DOHH2 (cell line): Measurements from ENCODE around the gene WDFY2.

Experiments used
- H3F3A ChIP-seq: fragments of 200-600 bp; sonication (generic), shearing (Covaris generic); 2 replicates; pipeline ENCODE4 v1.6.0; 2016; ENCODE audit warnings: antibody characterized with exemption, mild to moderate bottlenecking; ENCODE audit not compliant: control insufficient read depth, insufficient read depth
- H3K27ac ChIP-seq: fragments of 200-600 bp; sonication (generic); 2 replicates; pipeline ENCODE4 v1.5.1; 2014; ENCODE audit warnings: low read depth, mild to moderate bottlenecking, low read length, moderate library complexity
- H3K27me3 ChIP-seq: fragments of 200-600 bp; sonication (generic); 2 replicates; pipeline ENCODE4 v1.6.1; 2014; ENCODE audit warnings: mild to moderate bottlenecking, low read length, mixed read lengths; ENCODE audit not compliant: control insufficient read depth
- H3K36me3 ChIP-seq: fragments of 200-600 bp; sonication (generic); 2 replicates; pipeline ENCODE4 v1.6.1; 2014; ENCODE audit warnings: mild to moderate bottlenecking, low read length, moderate library complexity, mixed read lengths; ENCODE audit not compliant: control insufficient read depth
- H3K4me1 ChIP-seq: fragments of 200-600 bp; sonication (generic); 2 replicates; pipeline ENCODE4 v1.6.1; 2014; ENCODE audit warnings: mild to moderate bottlenecking, low read length, mixed read lengths; ENCODE audit not compliant: control insufficient read depth
- H3K4me2 ChIP-seq: fragments of 200-600 bp; sonication (generic); 2 replicates; pipeline ENCODE4 v1.6.0; 2014; ENCODE audit warnings: mild to moderate bottlenecking, low read length, moderate library complexity
- H3K4me3 ChIP-seq: fragments of 200-600 bp; sonication (generic); 2 replicates; pipeline ENCODE4 v1.5.1; 2014; ENCODE audit warnings: mild to moderate bottlenecking, low read length, mixed read lengths
- H3K79me2 ChIP-seq: fragments of 200-600 bp; sonication (generic); 2 replicates; pipeline ENCODE4 v1.6.1; 2014; ENCODE audit warnings: mild to moderate bottlenecking, low read length, mixed read lengths; ENCODE audit not compliant: control insufficient read depth
- H3K9me2 ChIP-seq: fragments of 200-600 bp; sonication (generic); replicated peaks from 2 replicates; pipeline ENCODE4 v1.6.1; 2014; ENCODE audit warnings: mild to moderate bottlenecking, low read length, mixed read lengths; ENCODE audit not compliant: control insufficient read depth
- H3K9me3 ChIP-seq: fragments of 200-600 bp; sonication (generic); 2 replicates; pipeline ENCODE4 v1.6.1; 2014; ENCODE audit warnings: antibody characterized with exemption, low read length, mixed read lengths; ENCODE audit not compliant: control insufficient read depth, insufficient read depth
- H4K20me1 ChIP-seq: fragments of 200-600 bp; sonication (generic); 2 replicates; pipeline ENCODE4 v1.6.0; 2014; ENCODE audit warnings: low read depth, mild to moderate bottlenecking, antibody characterized with exemption, low read length, moderate library complexity; ENCODE audit not compliant: control insufficient read depth, insufficient read depth
- CTCF ChIP-seq: fragments of 200-600 bp; sonication (generic); IDR thresholded peaks from one replicate; pipeline ENCODE4 v1.5.1; 2014; ENCODE audit warnings: antibody characterized with exemption, mild to moderate bottlenecking, low read depth, low read length; ENCODE audit not compliant: poor library complexity, severe bottlenecking
- EZH2phosphoT487 ChIP-seq: fragments of 200-600 bp; sonication (generic); IDR thresholded peaks from 2 replicates; pipeline ENCODE4 v1.6.1; 2017; ENCODE audit warnings: borderline replicate concordance, mild to moderate bottlenecking, antibody characterized with exemption, low read length, moderate library complexity, mixed read lengths

The WDFY2 gene

GRCh38 chr13:51583875-51584730 lies at the start of gene WDFY2:
TSS of gene WDFY2 (plus strand) at chr13:51584462. CDS start at chr13:51584688, 226 bp downstream.
- no peaks in the 10 kb centered on the region for H3K27me3 ChIP-seq

GRCh38 chr13:51538591-51539179 lies 45.6 kb upstream of the WDFY2 start:
- no peaks in the 10 kb centered on the region for H3K79me2 ChIP-seq
- H3K27me3 ChIP-seq: peaks cover 3% of the 10 kb centered on the region
- no peak overlapping the region for H3K4me2 ChIP-seq
- no peaks in the 10 kb centered on the region for H3K9me3 ChIP-seq
- no peaks in the 10 kb centered on the region for H3K36me3 ChIP-seq
- H3K9me2 ChIP-seq: no peaks in the 10 kb centered on the region
- H4K20me1 ChIP-seq: no peaks in the 10 kb centered on the region
- no peak overlapping the region for H3K4me3 ChIP-seq
- no peak overlapping the region for H3K27ac ChIP-seq
- TF ChIP-seq CTCF: no peak
- no peaks in the 10 kb centered on the region for H3K4me1 ChIP-seq
- H3F3A ChIP-seq: no peaks in the 10 kb centered on the region

More at GRCh38 chr13:51583875-51584730, at the start of gene WDFY2:
- Histone ChIP-seq H3K27ac (peak within 1 kb of the TSS; percentile 48), H3K9me2 (no peaks in the 10 kb centered on the region), H3K79me2 (peaks cover 29% of the 10 kb centered on the region), H3K4me1 (peaks cover 14% of the 10 kb centered on the region), H3K9me3 (no peaks in the 10 kb centered on the region), H3K4me3 (peak within 1 kb of the TSS; percentile 85), H3K4me2 (peak within 1 kb of the TSS; percentile 69), H3F3A (no peaks in the 10 kb centered on the region), H4K20me1 (no peaks in the 10 kb centered on the region; the same call in 1 of the 2 replicates), H3K36me3 (no peaks in the 10 kb centered on the region)
- TF ChIP-seq EZH2phosphoT487 (no peak), CTCF (no peak)

- H3K36me3 ChIP-seq: no peaks in the 10 kb centered on the region
- H3K4me2 ChIP-seq: no peak overlapping the region
These were observed 44.4 kb upstream of the WDFY2 start for GRCh38 chr13:51539887-51540286.

More at GRCh38 chr13:51539887-51540286, 44.4 kb upstream of the WDFY2 start:
- Histone ChIP-seq H3K27me3 (peaks cover 3% of the 10 kb centered on the region), H4K20me1 (no peaks in the 10 kb centered on the region), H3K79me2 (no peaks in the 10 kb centered on the region), H3K9me2 (no peaks in the 10 kb centered on the region), H3K9me3 (no peaks in the 10 kb centered on the region), H3K4me3 (no peak overlapping the region), H3K4me1 (no peaks in the 10 kb centered on the region), H3F3A (no peaks in the 10 kb centered on the region), H3K27ac (no peak overlapping the region)
- TF ChIP-seq EZH2phosphoT487: no peak
- TF ChIP-seq CTCF: no peak
